Lung (tissue), 12 donors: ENCODE measurements around the gene RPL10A. TPM values are rescaled to one million over a fixed set of nuclear protein-coding genes. Genes with fewer than 3 reads are reported as not detected.

Source experiments
- ATAC-seq: fragments of 200-7000 bp; cut with Tn5 transposase; one replicate; pipeline ENCODE4 v1.9.1; 2020; ENCODE audit warnings: moderate number of reproducible peaks; ENCODE audit not compliant: insufficient read depth, low FRiP score
- DNase-seq, 3 donors: peaks; one replicate each; pipeline ENCODE4 v3.0.0-alpha.2; 2013 to 2017
- H3K27ac ChIP-seq, 2 donors: one replicate each; pipeline ENCODE4 v1.5.1; 2013; ENCODE audit warnings: mild to moderate bottlenecking in 2 of 2, moderate library complexity in 2 of 2, control low read depth in 1 of 2, inconsistent platforms in 1 of 2, low read depth in 1 of 2, low read length in 1 of 2
- H3K27me3 ChIP-seq, 3 donors: one replicate each; pipeline ENCODE4 v1.5.1; 2013; ENCODE audit warnings: low read length in 2 of 3; ENCODE audit not compliant: control insufficient read depth in 3 of 3, insufficient read depth in 3 of 3
- H3K36me3 ChIP-seq, 4 donors: one replicate each; pipeline ENCODE4 v1.5.1; 2013; ENCODE audit warnings: low read length in 4 of 4, mild to moderate bottlenecking in 1 of 4, moderate library complexity in 1 of 4; ENCODE audit not compliant: control insufficient read depth in 4 of 4, insufficient read depth in 4 of 4
- H3K4me1 ChIP-seq, 5 donors: one replicate each; pipeline ENCODE4 v1.5.1; 2013; ENCODE audit warnings: low read length in 5 of 5, mild to moderate bottlenecking in 2 of 5, moderate library complexity in 1 of 5; ENCODE audit not compliant: control insufficient read depth in 5 of 5, insufficient read depth in 5 of 5
- H3K4me3 ChIP-seq: one replicate; pipeline ENCODE4 v1.5.1; 2013; ENCODE audit warnings: mild to moderate bottlenecking, control low read depth, moderate library complexity
- H3K9ac ChIP-seq, 2 donors: one replicate each; pipeline ENCODE4 v1.5.1; 2013; ENCODE audit warnings: low read length in 2 of 2, control low read depth in 1 of 2; ENCODE audit not compliant: insufficient read depth in 1 of 2
- H3K9me3 ChIP-seq, 4 donors: one replicate each; pipeline ENCODE4 v1.5.1; 2013; ENCODE audit warnings: low read length in 3 of 4, mild to moderate bottlenecking in 1 of 4, moderate library complexity in 1 of 4; ENCODE audit not compliant: control insufficient read depth in 4 of 4, insufficient read depth in 3 of 4
- WGBS, 2 donors: extraction: QIAGEN DNeasy Blood & Tissue Kit; methylation state at CpG; one replicate each; pipeline ENCODE4 v1.1.7; 2013; 5-methylcytosine and 5-hydroxymethylcytosine counted together
- polyA plus RNA-seq, 2 donors: library from polyadenylated mRNA; stranded (reverse); fragments of 200-250 nt; gene quantifications; one replicate each; pipeline ENCODE4 v1.2.1, GENCODE V29; 2013
- total RNA-seq, 2 donors: library from RNA; depleted of rRNA in 1 of 2; stranded (reverse); fragments of >200 nt in 1 of 2; gene quantifications; one replicate each; pipeline ENCODE4 v1.2.1, GENCODE V29; 2014 to 2021
- TF ChIP-seq, protein P1 (sequence below): IDR thresholded peaks from 2 replicates; pipeline ENCODE4 v1.5.1; 2012; ENCODE audit warnings: mild to moderate bottlenecking; ENCODE audit errors: control extremely low read depth, extremely low read depth
- donor health status: control.
- donor health status: control.
- donor health status: Bipolar disorder and iron deficiency.
- donor health status: healthy.
- donor health status: DM: yes; HTN: yes; CAD: no.

The RPL10A gene
- total and polyA plus RNA-seq, 4 donors, result 986 to 1,885 (median 1,426) TPM

DNA sequence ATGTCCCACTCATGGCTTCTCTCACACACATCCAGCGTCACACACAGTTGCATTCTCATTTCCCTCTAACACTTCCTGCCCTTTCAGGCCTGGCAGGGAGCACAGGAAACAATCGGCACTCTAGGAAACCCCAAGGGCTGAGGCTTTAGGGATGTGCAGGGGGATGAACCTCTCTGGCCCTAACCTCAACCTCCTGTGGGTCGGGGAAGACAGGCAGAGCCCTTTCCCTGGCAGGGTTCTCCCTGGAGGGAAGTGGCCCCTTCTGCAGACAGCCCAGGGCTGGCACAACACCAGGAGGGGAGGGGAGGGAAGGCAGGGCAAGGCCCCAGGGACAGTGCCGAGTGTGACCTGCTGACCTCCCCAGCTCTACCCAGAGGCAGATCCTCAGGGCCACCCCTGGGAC is 26.0 kb downstream of the RPL10A start:
- peak in 1 of 3 donors; percentile 71 for DNase-seq
- Histone ChIP-seq H3K9ac (no peak overlapping the region), H3K9me3 (no peaks in the 10 kb centered on the region), H3K27ac (peak overlapping the region in 1 of 2 donors; percentile 37), H3K4me1 (peaks cover 0 to 69% (median 41%) of the 10 kb centered on the region in 5 donors), H3K4me3 (no peak overlapping the region), H3K36me3 (no peaks in the 10 kb centered on the region), H3K27me3 (no peaks in the 10 kb centered on the region)
- no peak for ATAC-seq
- 0 to 5% methylated on average over 4 of the region's 4 CpGs for WGBS, 2 donors
- TF ChIP-seq, protein P1, sequence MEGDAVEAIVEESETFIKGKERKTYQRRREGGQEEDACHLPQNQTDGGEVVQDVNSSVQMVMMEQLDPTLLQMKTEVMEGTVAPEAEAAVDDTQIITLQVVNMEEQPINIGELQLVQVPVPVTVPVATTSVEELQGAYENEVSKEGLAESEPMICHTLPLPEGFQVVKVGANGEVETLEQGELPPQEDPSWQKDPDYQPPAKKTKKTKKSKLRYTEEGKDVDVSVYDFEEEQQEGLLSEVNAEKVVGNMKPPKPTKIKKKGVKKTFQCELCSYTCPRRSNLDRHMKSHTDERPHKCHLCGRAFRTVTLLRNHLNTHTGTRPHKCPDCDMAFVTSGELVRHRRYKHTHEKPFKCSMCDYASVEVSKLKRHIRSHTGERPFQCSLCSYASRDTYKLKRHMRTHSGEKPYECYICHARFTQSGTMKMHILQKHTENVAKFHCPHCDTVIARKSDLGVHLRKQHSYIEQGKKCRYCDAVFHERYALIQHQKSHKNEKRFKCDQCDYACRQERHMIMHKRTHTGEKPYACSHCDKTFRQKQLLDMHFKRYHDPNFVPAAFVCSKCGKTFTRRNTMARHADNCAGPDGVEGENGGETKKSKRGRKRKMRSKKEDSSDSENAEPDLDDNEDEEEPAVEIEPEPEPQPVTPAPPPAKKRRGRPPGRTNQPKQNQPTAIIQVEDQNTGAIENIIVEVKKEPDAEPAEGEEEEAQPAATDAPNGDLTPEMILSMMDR, result no peak

GRCh38 chr6:35495258-35496035 is 27.2 kb downstream of the RPL10A start:
- Histone ChIP-seq H3K27me3 (no peaks in the 10 kb centered on the region), H3K9ac (peak overlapping the region; percentile 55 to 65), H3K9me3 (no peaks in the 10 kb centered on the region), H3K4me3 (peak overlapping the region; percentile 40), H3K27ac (peak overlapping the region; percentile 50 to 83), H3K4me1 (peaks cover 0 to 68% (median 39%) of the 10 kb centered on the region in 5 donors), H3K36me3 (no peaks in the 10 kb centered on the region)
- 71 to 79% methylated on average over 9 of the region's 9 CpGs for WGBS, 2 donors
- DNase-seq (no peak), ATAC-seq (no peak)
- TF ChIP-seq, protein P1, result no peak

DNA sequence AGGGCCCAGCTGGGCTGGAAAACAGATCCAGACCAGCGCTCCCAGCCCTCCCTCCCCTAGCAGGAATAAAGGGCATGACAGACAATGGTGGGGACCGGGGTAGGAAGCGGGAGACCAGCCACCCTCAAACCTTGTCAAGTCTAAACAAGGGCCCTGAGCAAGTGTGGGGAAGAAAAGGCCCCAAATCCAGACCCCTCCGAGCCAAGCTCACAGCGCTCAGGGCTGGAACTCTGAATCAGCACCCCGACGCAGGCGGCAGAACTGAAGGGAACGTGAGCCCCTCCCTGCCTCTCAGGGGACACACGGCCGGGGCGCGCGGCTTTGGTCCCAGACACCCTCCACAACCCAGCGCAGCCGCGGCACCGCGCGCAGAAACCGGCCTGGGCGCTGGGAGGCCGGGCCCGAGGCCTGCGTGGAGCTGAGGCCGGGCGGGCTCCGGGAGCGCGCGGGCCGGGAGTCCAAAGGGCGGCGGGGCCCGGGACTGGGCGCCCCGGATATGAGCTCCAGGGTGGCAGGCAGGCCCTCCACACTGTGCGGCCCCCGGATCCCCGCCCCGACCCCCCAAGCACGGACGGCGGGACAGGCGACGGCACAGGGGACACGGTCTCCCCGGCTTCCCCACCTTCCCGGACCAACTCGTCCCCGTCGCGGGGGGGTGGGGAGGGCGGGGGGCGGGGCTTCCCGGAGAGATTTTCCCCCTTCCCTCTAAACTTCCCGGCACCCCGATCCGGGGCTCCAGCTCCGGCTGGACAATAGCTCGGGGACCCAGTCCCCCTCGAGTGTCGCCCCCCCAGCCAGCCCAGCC is 28.0 kb downstream of the RPL10A start:
- peak overlapping the region; percentile 45 for H3K4me3 ChIP-seq
- peak overlapping the region; percentile 55 to 65 for H3K9ac ChIP-seq
- H3K27me3 ChIP-seq, result no peaks in the 10 kb centered on the region
- peaks cover 0 to 60% (median 39%) of the 10 kb centered on the region in 5 donors for H3K4me1 ChIP-seq
- peak; percentile 30 for ATAC-seq
- no peaks in the 10 kb centered on the region for H3K36me3 ChIP-seq
- peak in 2 of 3 donors; percentile 40 to 46 for DNase-seq
- no peaks in the 10 kb centered on the region for H3K9me3 ChIP-seq
- peak overlapping the region; percentile 75 to 83 for H3K27ac ChIP-seq
- WGBS, 2 donors, result 19 to 62% methylated on average over 21 to 61 of the region's 63 CpGs
- TF ChIP-seq, protein P1, result no peak
